HepG2 (cell line): ENCODE results near the gene DMBT1. TPM values are rescaled to one million over a fixed set of nuclear protein-coding genes. Genes with fewer than 3 reads are reported as not detected.

Experiments used
- ATAC-seq: fragments of 200-7000 bp; cut with Tn5 transposase; 3 replicates; pipeline ENCODE4 v1.9.1; 2020; ENCODE audit warnings: mild to moderate bottlenecking, moderate library complexity
- BruUV-seq: library from RNA; stranded (reverse); fragments of 400-500 nt; replicated peaks from 2 replicates; lab custom pipeline; 2021; lab: Mats Ljungman, UMichigan
- CTCF ChIA-PET: fragments of 300-600 bp; formaldehyde crosslinking; extraction: SDS; loops from one replicate; lab custom pipeline; 2021; ENCODE audit warnings: low total read pairs, inconsistent platforms, low intra/inter-chr PET ratio; lab: Yijun Ruan, JAX
- POLR2A ChIA-PET: fragments of 350-600 bp; sonication (Branson Sonifier 250); formaldehyde crosslinking; loops from one replicate; lab custom pipeline; 2020; ENCODE audit warnings: antibody characterized with exemption, inconsistent platforms; lab: Yijun Ruan, JAX
- DNase-seq: peaks from one replicate; pipeline ENCODE4 v3.0.0-alpha.2; 2015; ENCODE audit warnings: low spot score
- FAIRE-seq: peaks from 3 replicates; lab custom pipeline; 2011; peaks lifted over from hg19 to GRCh38; lab: Jason Lieb, UNC
- H2AFZ ChIP-seq: one replicate; pipeline ENCODE4 v1.6.1; 2011; ENCODE audit warnings: low read length, inconsistent platforms
- H3K27ac ChIP-seq: fragments of 300-600 bp; 3 replicates; pipeline ENCODE4 v1.8.0; 2011; ENCODE audit warnings: mixed run types, mild to moderate bottlenecking, mixed read lengths, low read length, inconsistent platforms; ENCODE audit not compliant: insufficient read depth; ENCODE audit errors: extremely low read length
- H3K27me3 ChIP-seq, 2 experiments: fragments of 200-600 bp in 1 of 2; 2 replicates in 1 of 2; 3 replicates in 1 of 2; pipeline versions ENCODE4 v1.6.0 to v1.8.0; 2011; ENCODE audit warnings: low read length in 2 of 2, mild to moderate bottlenecking in 2 of 2, moderate library complexity in 2 of 2, inconsistent platforms in 1 of 2; ENCODE audit not compliant: insufficient read depth in 2 of 2, control insufficient read depth in 1 of 2
- H3K36me3 ChIP-seq, 2 experiments: fragments of 200-600 bp in 1 of 2; replicated peaks in 1 of 2; 2 replicates in 1 of 2; 3 replicates in 1 of 2; pipeline versions ENCODE4 v1.5.1 to v1.8.0; 2011; ENCODE audit warnings: low read length in 2 of 2, inconsistent platforms in 1 of 2; ENCODE audit not compliant: insufficient read depth in 2 of 2, control insufficient read depth in 1 of 2
- H3K4me1 ChIP-seq: 2 replicates; pipeline ENCODE4 v1.5.1; 2012; ENCODE audit warnings: low read length, inconsistent platforms; ENCODE audit not compliant: insufficient read depth
- H3K4me2 ChIP-seq: 2 replicates; pipeline ENCODE4 v1.6.0; 2011; ENCODE audit warnings: low read depth, low read length, inconsistent platforms
- H3K4me3 ChIP-seq, 3 experiments: fragments of 200-600 bp in 1 of 3; sonication (generic), shearing (Covaris generic) in 1 of 3; replicated peaks in 1 of 3; 2 replicates each; pipeline ENCODE4 v1.5.1; 2011 to 2016; ENCODE audit warnings: low read length in 3 of 3, inconsistent platforms in 2 of 3, low read depth in 2 of 3, mild to moderate bottlenecking in 2 of 3, control low read depth in 1 of 3, mixed read lengths in 1 of 3; ENCODE audit not compliant: insufficient read depth in 1 of 3
- H3K79me2 ChIP-seq: one replicate; pipeline ENCODE4 v1.6.1; 2011; ENCODE audit warnings: low read length, inconsistent platforms; ENCODE audit not compliant: insufficient read depth
- H3K9ac ChIP-seq: 2 replicates; pipeline ENCODE4 v1.6.0; 2011; ENCODE audit warnings: mild to moderate bottlenecking, low read depth, low read length, inconsistent platforms; ENCODE audit not compliant: insufficient read depth
- H3K9me3 ChIP-seq: 2 replicates; pipeline ENCODE4 v1.5.1; 2012; ENCODE audit warnings: mild to moderate bottlenecking, low read length
- H4K20me1 ChIP-seq: 2 replicates; pipeline ENCODE4 v1.6.0; 2011; ENCODE audit warnings: inconsistent platforms, mild to moderate bottlenecking, low read length, moderate library complexity; ENCODE audit not compliant: insufficient read depth
- MAFK ChIP-seq, 2 experiments: IDR thresholded peaks in 1 of 2; conservative IDR thresholded peaks in 1 of 2; 2 replicates each; pipeline ENCODE4 v1.6.1; 2011; ENCODE audit warnings: improper control_type of control experiment in 2 of 2, low read length in 2 of 2
- SALL1 ChIP-seq: sonication (generic); formaldehyde crosslinking; IDR thresholded peaks from 2 replicates; pipeline ENCODE4 v1.8.0; 2022; ENCODE audit warnings: mild to moderate bottlenecking, missing genetic modification reagents
- TBX2 ChIP-seq: sonication (generic); formaldehyde crosslinking; IDR thresholded peaks from 2 replicates; pipeline ENCODE4 v1.5.0; 2020; ENCODE audit warnings: missing genetic modification reagents, mild to moderate bottlenecking, borderline replicate concordance
- ZNF331 ChIP-seq: sonication (generic); formaldehyde crosslinking; IDR thresholded peaks from 2 replicates; pipeline ENCODE4 v1.4.0; 2020; ENCODE audit warnings: missing genetic modification reagents
- ZNF775 ChIP-seq: sonication (generic); formaldehyde crosslinking; IDR thresholded peaks from 2 replicates; pipeline ENCODE4 v1.4.0; 2020; ENCODE audit warnings: missing genetic modification reagents, mild to moderate bottlenecking, moderate library complexity, borderline replicate concordance
- WGBS: methylation state at CpG from one replicate; pipeline ENCODE4 v1.1.6; 2017; ENCODE audit warnings: low lambda C conversion rate; 5-methylcytosine and 5-hydroxymethylcytosine counted together
- in situ Hi-C: cut with HindIII; loops from 2 replicates; pipeline ENCODE4 v1.10.0; 2017; ENCODE audit warnings: low pct_unique_long_range_greater_than_20kb; ENCODE audit not compliant: extremely low pct_ligation_motif_present
- intact Hi-C: fragments of 100-400 bp; cut with micrococcal nuclease; formaldehyde crosslinking; loops from one replicate; pipeline ENCODE4 v1.10.0; 2022; ENCODE audit not compliant: unreplicated experiment
- polyA plus RNA-seq, 8 experiments: library from polyadenylated mRNA; depleted of rRNA in 3 of 8; stranded (reverse) in 7 of 8; unstranded in 1 of 8; fragments of >200 nt; fragmentation: Illumina TruSeq in 4 of 8; extraction: Trizol in 4 of 8; gene quantifications; 2 replicates each; pipeline versions ENCODE4 v1.2.1 to v1.2.3, GENCODE V29; 2011 to 2016; ENCODE audit warnings: low read depth in 4 of 8, missing spikeins in 1 of 8, mixed read lengths in 1 of 8; ENCODE audit not compliant: insufficient read depth in 1 of 8
- total RNA-seq, 5 experiments: library from RNA; depleted of rRNA; stranded (reverse); fragments of >200 nt; fragmentation: Illumina TruSeq; extraction: Trizol; gene quantifications; 2 replicates each; pipeline ENCODE4 v1.2.3, GENCODE V29; 2016; ENCODE audit warnings: low read depth in 1 of 5
- TF ChIP-seq, protein P1 (sequence below): sonication (generic); formaldehyde crosslinking; IDR thresholded peaks from 2 replicates; pipeline ENCODE4 v1.5.0; 2020; ENCODE audit warnings: missing genetic modification reagents
- TF ChIP-seq, protein P2 (sequence below): sonication (generic); IDR thresholded peaks from 2 replicates; pipeline ENCODE4 v1.6.1; 2016; ENCODE audit warnings: low read depth, borderline replicate concordance
- TF ChIP-seq, protein P3 (sequence below): sonication (generic); formaldehyde crosslinking; IDR thresholded peaks from 2 replicates; pipeline ENCODE4 v1.5.0; 2020; ENCODE audit warnings: mild to moderate bottlenecking, missing genetic modification reagents

DMBT1 gene
- total and polyA plus RNA-seq, 2 of the 13 experiments (the other 11 are each of a cell fraction or from before 2014, with no cell fraction given) = not detected

DNA sequence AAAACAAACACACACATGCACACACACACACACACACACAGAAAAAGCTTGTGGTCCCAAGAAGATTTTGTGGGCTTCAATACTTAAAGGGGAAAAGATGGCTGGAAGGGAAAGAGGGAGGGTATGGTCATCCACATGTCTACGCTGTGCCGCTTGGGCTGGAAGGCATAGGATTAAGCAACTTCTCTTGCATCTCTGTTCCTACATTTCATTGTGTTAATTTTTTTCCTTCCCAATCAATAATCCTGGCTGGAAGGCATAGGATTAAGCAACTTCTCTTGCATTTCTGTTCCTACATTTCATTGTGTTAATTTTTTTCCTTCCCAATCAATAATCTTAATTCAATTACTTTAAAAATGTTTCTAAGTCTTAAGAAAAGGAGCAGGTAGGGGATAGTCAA, 108.5 kb downstream of the DMBT1 start:
- Histone ChIP-seq H3K4me2 (no peak overlapping the region), H3K4me3 (no peak overlapping the region), H3K4me1 (no peaks in the 10 kb centered on the region), H3K27ac (no peak overlapping the region), H3K27me3 (peaks cover 1 to 33% of the 10 kb centered on the region in 2 experiments; a peak in 3 of 5 replicates), H4K20me1 (no peaks in the 10 kb centered on the region), H3K79me2 (no peaks in the 10 kb centered on the region), H2AFZ (no peak overlapping the region), H3K36me3 (no peaks in the 10 kb centered on the region), H3K9ac (no peak overlapping the region), H3K9me3 (no peaks in the 10 kb centered on the region)
- DNase-seq (no peak), ATAC-seq (no peak), FAIRE-seq (no peak)
- in situ Hi-C loops (no loop called here), intact Hi-C loops (no loop called here)
- BruUV-seq = no TSS peak
- 50% methylated on average over 2 of the region's 2 CpGs for WGBS
- ChIA-PET POLR2A (no interaction called here), CTCF (no interaction called here)
- TF ChIP-seq ZNF331 (CRISPR knock-in tag) = no peak
- TF ChIP-seq SALL1 = no peak
- TF ChIP-seq, protein P1, sequence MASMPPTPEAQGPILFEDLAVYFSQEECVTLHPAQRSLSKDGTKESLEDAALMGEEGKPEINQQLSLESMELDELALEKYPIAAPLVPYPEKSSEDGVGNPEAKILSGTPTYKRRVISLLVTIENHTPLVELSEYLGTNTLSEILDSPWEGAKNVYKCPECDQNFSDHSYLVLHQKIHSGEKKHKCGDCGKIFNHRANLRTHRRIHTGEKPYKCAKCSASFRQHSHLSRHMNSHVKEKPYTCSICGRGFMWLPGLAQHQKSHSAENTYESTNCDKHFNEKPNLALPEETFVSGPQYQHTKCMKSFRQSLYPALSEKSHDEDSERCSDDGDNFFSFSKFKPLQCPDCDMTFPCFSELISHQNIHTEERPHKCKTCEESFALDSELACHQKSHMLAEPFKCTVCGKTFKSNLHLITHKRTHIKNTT = no peak
- TF ChIP-seq TBX2 (CRISPR knock-in tag) = no peak
- TF ChIP-seq ZNF775 (CRISPR knock-in tag) = no peak
- TF ChIP-seq, protein P2, sequence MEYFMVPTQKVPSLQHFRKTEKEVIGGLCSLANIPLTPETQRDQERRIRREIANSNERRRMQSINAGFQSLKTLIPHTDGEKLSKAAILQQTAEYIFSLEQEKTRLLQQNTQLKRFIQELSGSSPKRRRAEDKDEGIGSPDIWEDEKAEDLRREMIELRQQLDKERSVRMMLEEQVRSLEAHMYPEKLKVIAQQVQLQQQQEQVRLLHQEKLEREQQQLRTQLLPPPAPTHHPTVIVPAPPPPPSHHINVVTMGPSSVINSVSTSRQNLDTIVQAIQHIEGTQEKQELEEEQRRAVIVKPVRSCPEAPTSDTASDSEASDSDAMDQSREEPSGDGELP = no peak
- no peak for TF ChIP-seq MAFK (conservative IDR thresholded peaks at IDR 0.05 in 1 of 2, IDR thresholded peaks at IDR 0.05 in 1 of 2; ENCODE audit: low read length in 2 of 2)
- TF ChIP-seq, protein P3, sequence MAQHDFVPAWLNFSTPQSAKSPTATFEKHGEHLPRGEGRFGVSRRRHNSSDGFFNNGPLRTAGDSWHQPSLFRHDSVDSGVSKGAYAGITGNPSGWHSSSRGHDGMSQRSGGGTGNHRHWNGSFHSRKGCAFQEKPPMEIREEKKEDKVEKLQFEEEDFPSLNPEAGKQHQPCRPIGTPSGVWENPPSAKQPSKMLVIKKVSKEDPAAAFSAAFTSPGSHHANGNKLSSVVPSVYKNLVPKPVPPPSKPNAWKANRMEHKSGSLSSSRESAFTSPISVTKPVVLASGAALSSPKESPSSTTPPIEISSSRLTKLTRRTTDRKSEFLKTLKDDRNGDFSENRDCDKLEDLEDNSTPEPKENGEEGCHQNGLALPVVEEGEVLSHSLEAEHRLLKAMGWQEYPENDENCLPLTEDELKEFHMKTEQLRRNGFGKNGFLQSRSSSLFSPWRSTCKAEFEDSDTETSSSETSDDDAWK (CRISPR knock-in tag) = no peak
